GM19397 (cell line): ENCODE results near the gene CEP83.
"Not testable (repeated sequence)": the region's sequence is repeated elsewhere in the genome, so short reads cannot be mapped to it uniquely, and the experiment has no call there.

Experiments used
- ATAC-seq: cut with Tn5 transposase; IDR thresholded peaks from one replicate; pipeline ENCODE4 v1.9.1; 2021; ENCODE audit warnings: mild to moderate bottlenecking, moderate library complexity; ENCODE audit not compliant: unreplicated experiment

The CEP83 gene

GRCh38 chr12:94435511-94435927 lies 24.1 kb downstream of the CEP83 start:
- ATAC-seq = no peak

- ATAC-seq = no peak
Measured at GRCh38 chr12:94434171-94434570, 25.5 kb downstream of the CEP83 start.

GRCh38 chr12:94433744-94434143 lies 25.9 kb downstream of the CEP83 start:
- no peak for ATAC-seq

GRCh38 chr12:94430304-94430703 lies 29.4 kb downstream of the CEP83 start:
- ATAC-seq = no peak

GRCh38 chr12:94429633-94430032 lies 30.0 kb downstream of the CEP83 start:
- ATAC-seq = no peak

- ATAC-seq = no peak
Measured at GRCh38 chr12:94429191-94429590, 30.5 kb downstream of the CEP83 start.

GRCh38 chr12:94427501-94428381 lies 31.9 kb downstream of the CEP83 start:
- ATAC-seq = no peak

- no peak for ATAC-seq
Measured at GRCh38 chr12:94426049-94426448, 33.6 kb downstream of the CEP83 start.

GRCh38 chr12:94424830-94425229 lies 34.8 kb downstream of the CEP83 start:
- not testable (repeated sequence) for ATAC-seq

- no peak for ATAC-seq
Measured at GRCh38 chr12:94421868-94422740, 37.6 kb downstream of the CEP83 start.

- no peak for ATAC-seq
Measured at GRCh38 chr12:94418517-94418916, 41.1 kb downstream of the CEP83 start.

- ATAC-seq = no peak
Measured at GRCh38 chr12:94416613-94417012, 43.1 kb downstream of the CEP83 start.

GRCh38 chr12:94415066-94415465 lies 44.6 kb downstream of the CEP83 start:
- ATAC-seq = no peak

- ATAC-seq = peak; percentile 83
Measured at GRCh38 chr12:94405413-94406116, 54.1 kb downstream of the CEP83 start.

GRCh38 chr12:94404854-94405253 lies 54.8 kb downstream of the CEP83 start:
- ATAC-seq = no peak

GRCh38 chr12:94401326-94401725 lies 58.3 kb downstream of the CEP83 start:
- ATAC-seq = no peak

- not testable (repeated sequence) for ATAC-seq
Measured at GRCh38 chr12:94398685-94399084, 61.0 kb downstream of the CEP83 start.

- ATAC-seq = no peak
Measured at GRCh38 chr12:94397401-94397800, 62.3 kb downstream of the CEP83 start.

GRCh38 chr12:94396014-94396413 lies 63.7 kb downstream of the CEP83 start:
- ATAC-seq = not testable (repeated sequence)

GRCh38 chr12:94390130-94390485 lies 69.6 kb downstream of the CEP83 start:
- no peak for ATAC-seq

- not testable (repeated sequence) for ATAC-seq
Measured at GRCh38 chr12:94389482-94390129, 70.1 kb downstream of the CEP83 start.
